C4-2B (cell line): Measurements from ENCODE around the gene GPR25.
A peak's percentile ranks its signal among the peaks of the same experiment; 100 is the strongest.
"Not testable (repeated sequence)": the region's sequence is repeated elsewhere in the genome, so short reads cannot be mapped to it uniquely, and the experiment has no call there.

Experiments used
- H3K27ac ChIP-seq: fragments of 450-650 bp; 2 replicates; pipeline ENCODE4 v1.5.1; 2017
- CTCF ChIP-seq: fragments of 450-650 bp; conservative IDR thresholded peaks from 2 replicates; pipeline ENCODE4 v1.5.1; 2017; ENCODE audit warnings: mild to moderate bottlenecking
- ZFX ChIP-seq: fragments of 450-650 bp; IDR thresholded peaks from 2 replicates; pipeline ENCODE4 v1.6.1; 2017

GPR25 gene

DNA sequence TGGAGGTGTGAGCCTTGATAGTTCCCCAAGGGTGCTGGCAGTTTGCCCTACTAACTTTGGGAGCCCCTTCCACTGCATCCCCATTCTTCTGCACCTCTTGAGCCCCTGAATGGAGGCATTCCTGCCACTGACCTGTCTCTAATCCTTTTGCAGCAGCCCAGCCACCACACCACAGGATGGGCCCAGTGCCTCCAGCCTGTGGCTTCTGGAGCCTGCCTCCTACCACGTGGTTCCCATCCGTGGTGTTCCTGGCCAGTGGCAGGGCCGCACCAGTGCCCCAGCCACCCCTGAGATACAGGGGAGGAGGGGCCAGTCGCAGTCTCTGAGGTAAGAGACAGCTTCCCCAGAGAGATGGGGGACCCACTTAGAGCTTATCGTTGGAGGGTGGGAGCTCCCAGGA lies 36.3 kb downstream of the GPR25 start:
- no peak for TF ChIP-seq ZFX
- no peak for TF ChIP-seq CTCF
- peak overlapping the region; percentile 81 for H3K27ac ChIP-seq

DNA sequence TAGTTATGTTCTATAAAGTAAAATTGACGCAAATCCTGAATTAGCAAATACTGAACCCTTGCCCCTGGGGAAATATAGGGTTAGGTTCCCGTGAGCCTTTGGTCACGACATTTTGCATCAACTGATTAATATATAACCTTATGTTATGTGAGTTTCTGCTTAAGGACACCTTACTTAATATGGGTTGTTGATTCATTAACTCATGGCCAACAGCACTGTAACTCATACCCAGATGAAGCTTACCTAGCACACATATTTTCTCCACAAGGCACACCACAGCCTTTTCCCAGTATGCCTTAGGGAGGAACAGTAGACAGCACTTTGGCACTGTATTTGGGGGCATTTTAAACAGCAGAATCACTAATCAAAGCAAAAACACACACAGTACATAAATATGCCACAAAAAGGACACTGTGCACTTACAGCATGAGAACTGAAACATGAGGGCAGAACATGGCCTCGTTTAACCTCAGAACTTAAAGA lies 37.0 kb downstream of the GPR25 start:
- TF ChIP-seq ZFX, result no peak
- TF ChIP-seq CTCF, result no peak
- no peak overlapping the region for H3K27ac ChIP-seq

- no peak overlapping the region for H3K27ac ChIP-seq
- TF ChIP-seq CTCF (no peak), ZFX (no peak)
Measured at GRCh38 chr1:200911361-200911760, 38.6 kb downstream of the GPR25 start.

- not testable (repeated sequence) for H3K27ac ChIP-seq
Measured at GRCh38 chr1:200911936-200912335, 39.2 kb downstream of the GPR25 start.

DNA sequence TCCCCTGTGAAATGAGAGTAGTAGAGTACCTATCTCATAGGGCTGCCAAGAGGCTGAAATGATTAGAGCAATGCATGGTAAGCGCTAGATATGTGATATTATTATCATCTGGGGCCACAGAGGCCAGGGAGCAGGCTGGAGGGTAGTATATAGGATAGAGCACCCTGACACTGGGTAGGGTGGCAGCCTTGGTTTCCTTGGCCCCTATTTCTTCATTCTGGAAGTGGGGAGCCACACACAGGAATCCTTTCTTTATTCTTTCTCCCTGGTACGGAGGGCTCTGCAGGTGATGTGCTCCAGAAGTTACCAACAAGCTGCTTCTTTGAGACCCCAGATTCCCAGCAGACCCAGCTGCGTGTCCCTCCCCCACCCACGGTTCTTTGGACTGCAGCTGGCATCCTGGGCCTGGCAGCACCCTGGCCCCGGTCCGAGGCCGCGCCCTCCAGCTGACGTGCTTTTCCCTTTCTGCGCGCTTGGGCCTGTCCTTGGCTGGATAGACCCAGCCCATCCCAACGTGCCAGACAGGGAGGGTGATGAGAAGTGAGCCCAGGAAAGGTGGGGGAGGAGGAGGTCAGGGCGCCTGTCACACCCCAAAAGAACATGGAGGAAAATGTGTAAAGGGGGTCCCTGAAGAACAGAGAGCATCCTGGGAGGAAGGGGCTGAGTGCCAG lies 40.1 kb downstream of the GPR25 start:
- no peak overlapping the region for H3K27ac ChIP-seq
- TF ChIP-seq ZFX (no peak), CTCF (no peak)

GRCh38 chr1:200916152-200916551 lies 43.4 kb downstream of the GPR25 start:
- H3K27ac ChIP-seq, result no peak overlapping the region
- TF ChIP-seq ZFX (no peak), CTCF (no peak)

DNA sequence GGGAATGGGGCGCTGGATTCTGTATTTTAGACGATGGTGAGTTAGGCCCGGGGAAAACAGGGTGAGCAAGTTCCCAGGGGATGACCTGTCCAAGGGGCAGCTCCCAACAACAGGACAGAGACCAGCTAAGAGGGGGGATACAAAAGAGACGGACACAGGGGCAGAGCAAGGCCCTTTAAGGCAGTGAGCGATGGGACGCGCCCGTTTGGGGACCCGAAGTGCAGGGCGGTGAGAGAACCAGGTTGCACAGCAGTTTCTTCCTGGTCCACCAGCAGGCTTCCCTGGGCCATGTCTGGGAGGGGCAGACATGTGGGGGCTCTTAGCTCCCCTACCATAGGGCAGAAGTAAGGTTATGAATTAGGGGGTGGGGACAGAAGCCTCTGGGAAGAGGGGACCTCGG lies 43.9 kb downstream of the GPR25 start:
- no peak for TF ChIP-seq CTCF
- no peak for TF ChIP-seq ZFX
- no peak overlapping the region for H3K27ac ChIP-seq

DNA sequence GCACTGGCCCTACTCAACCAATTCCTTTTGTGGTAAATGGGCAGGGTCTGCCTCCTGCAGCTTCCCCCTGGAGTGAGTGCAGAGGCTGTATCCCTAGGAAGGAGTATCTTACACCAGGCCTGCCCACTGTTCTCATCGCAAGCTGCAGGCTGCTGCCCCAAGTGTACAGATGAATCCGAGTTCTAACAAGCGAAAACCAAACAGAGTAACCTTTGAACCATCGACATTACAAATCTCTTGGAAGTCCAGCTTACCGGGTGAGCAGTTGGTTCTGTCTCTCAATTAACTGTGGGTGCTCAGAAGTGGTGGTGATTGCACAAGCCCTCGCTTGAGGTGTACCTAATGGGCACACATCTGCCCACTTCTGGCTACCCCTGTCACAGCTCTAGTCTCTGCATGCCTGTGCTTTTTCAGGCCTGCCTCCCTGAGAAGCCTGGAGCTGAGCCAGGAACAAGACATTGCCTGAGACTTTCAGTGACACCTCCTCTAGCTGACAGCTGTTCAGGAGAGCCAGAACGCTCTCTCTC lies 44.6 kb downstream of the GPR25 start:
- no peak overlapping the region for H3K27ac ChIP-seq
- TF ChIP-seq ZFX (no peak), CTCF (no peak)
